HEK293 (cell line): ENCODE data around the gene OR13C8.
"Not testable (repeated sequence)": the region's sequence is repeated elsewhere in the genome, so short reads cannot be mapped to it uniquely, and the experiment has no call there.

Source experiments
- BCL11A ChIP-seq: fragments of 450-650 bp; formaldehyde crosslinking; IDR thresholded peaks from 2 replicates; pipeline ENCODE4 v1.5.1; 2016; ENCODE audit warnings: low read depth, missing biosample characterization, missing genetic modification characterization
- KLF10 ChIP-seq: fragments of 450-650 bp; IDR thresholded peaks from 2 replicates; pipeline ENCODE4 v1.5.1; 2018; ENCODE audit warnings: missing biosample characterization, mild to moderate bottlenecking, missing genetic modification characterization
- SP3 ChIP-seq: fragments of 450-650 bp; formaldehyde crosslinking; IDR thresholded peaks from 2 replicates; pipeline ENCODE4 v1.5.1; 2016; ENCODE audit warnings: missing biosample characterization, missing genetic modification characterization
- ZBTB7A ChIP-seq: fragments of 450-650 bp; formaldehyde crosslinking; IDR thresholded peaks from 2 replicates; pipeline ENCODE4 v1.5.1; 2016; ENCODE audit warnings: low read depth, missing biosample characterization, missing genetic modification characterization
- ZNF146 ChIP-seq: fragments of 450-650 bp; formaldehyde crosslinking; IDR thresholded peaks from 2 replicates; pipeline ENCODE4 v1.5.1; 2016; ENCODE audit warnings: missing biosample characterization, missing genetic modification characterization
- ZNF549 ChIP-seq: fragments of 450-650 bp; IDR thresholded peaks from 2 replicates; pipeline ENCODE4 v1.5.1; 2018; ENCODE audit warnings: missing biosample characterization, missing genetic modification characterization, mild to moderate bottlenecking, inconsistent platforms, moderate library complexity
- ZNF561 ChIP-seq: fragments of 450-650 bp; IDR thresholded peaks from 2 replicates; pipeline ENCODE4 v1.5.1; 2018; ENCODE audit warnings: missing biosample characterization, missing genetic modification characterization, borderline replicate concordance
- ZNF624 ChIP-seq: fragments of 450-650 bp; formaldehyde crosslinking; IDR thresholded peaks from 2 replicates; pipeline ENCODE4 v1.5.1; 2017; ENCODE audit warnings: missing biosample characterization, missing genetic modification characterization
- ZNF777 ChIP-seq: fragments of 450-650 bp; formaldehyde crosslinking; IDR thresholded peaks from 2 replicates; pipeline ENCODE4 v1.5.1; 2017; ENCODE audit warnings: missing biosample characterization, missing genetic modification characterization, borderline replicate concordance
- ZNF785 ChIP-seq: fragments of 450-650 bp; formaldehyde crosslinking; IDR thresholded peaks from 2 replicates; pipeline ENCODE4 v1.5.1; 2016; ENCODE audit warnings: missing biosample characterization, missing genetic modification characterization
- TF ChIP-seq, protein P1 (sequence below): fragments of 450-650 bp; formaldehyde crosslinking; IDR thresholded peaks from 2 replicates; pipeline ENCODE4 v1.5.1; 2016; ENCODE audit warnings: missing biosample characterization, missing genetic modification characterization
- TF ChIP-seq, protein P2 (sequence below): fragments of 450-650 bp; formaldehyde crosslinking; IDR thresholded peaks from 2 replicates; pipeline ENCODE4 v1.5.1; 2016; ENCODE audit warnings: missing biosample characterization, missing genetic modification characterization
- TF ChIP-seq, protein P3 (sequence below): fragments of 450-650 bp; formaldehyde crosslinking; IDR thresholded peaks from 2 replicates; pipeline ENCODE4 v1.5.1; 2016; ENCODE audit warnings: missing biosample characterization, missing genetic modification characterization, low read depth
- TF ChIP-seq, protein P4 (sequence below): fragments of 450-650 bp; formaldehyde crosslinking; IDR thresholded peaks from 2 replicates; pipeline ENCODE4 v1.5.1; 2016; ENCODE audit warnings: missing biosample characterization, missing genetic modification characterization, low read depth

DNA sequence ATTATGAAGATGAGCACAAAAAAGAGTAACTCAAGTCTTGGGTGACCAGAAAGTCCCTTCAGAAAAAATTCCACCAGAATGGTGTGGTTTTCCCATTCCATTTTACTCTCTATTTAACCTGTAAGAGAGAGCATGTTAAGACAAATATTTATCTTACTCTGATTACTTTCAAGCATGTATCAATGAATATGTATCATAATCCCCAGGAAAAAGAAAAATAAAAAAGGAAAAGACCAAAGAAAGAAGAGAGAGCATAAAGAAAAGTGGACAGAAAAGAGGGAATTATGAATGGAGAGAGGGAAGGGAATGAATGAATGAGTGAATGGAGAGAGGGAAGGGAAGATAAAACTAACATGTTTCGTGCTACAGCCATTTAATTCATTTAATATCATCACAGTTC lies 36.6 kb downstream of the OR13C8 start, which contains the start of gene OR13C2:
- not testable (repeated sequence) for TF ChIP-seq ZNF777 (tag by site-specific recombination); SP3 (tag by site-specific recombination); ZNF146 (tag by site-specific recombination); BCL11A (tag by site-specific recombination); KLF10 (tag by site-specific recombination); ZBTB7A (tag by site-specific recombination); ZNF785 (tag by site-specific recombination); ZNF624; ZNF549 (tag by site-specific recombination); ZNF561
- TF ChIP-seq, protein P1, sequence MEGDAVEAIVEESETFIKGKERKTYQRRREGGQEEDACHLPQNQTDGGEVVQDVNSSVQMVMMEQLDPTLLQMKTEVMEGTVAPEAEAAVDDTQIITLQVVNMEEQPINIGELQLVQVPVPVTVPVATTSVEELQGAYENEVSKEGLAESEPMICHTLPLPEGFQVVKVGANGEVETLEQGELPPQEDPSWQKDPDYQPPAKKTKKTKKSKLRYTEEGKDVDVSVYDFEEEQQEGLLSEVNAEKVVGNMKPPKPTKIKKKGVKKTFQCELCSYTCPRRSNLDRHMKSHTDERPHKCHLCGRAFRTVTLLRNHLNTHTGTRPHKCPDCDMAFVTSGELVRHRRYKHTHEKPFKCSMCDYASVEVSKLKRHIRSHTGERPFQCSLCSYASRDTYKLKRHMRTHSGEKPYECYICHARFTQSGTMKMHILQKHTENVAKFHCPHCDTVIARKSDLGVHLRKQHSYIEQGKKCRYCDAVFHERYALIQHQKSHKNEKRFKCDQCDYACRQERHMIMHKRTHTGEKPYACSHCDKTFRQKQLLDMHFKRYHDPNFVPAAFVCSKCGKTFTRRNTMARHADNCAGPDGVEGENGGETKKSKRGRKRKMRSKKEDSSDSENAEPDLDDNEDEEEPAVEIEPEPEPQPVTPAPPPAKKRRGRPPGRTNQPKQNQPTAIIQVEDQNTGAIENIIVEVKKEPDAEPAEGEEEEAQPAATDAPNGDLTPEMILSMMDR (tag by site-specific recombination) = not testable (repeated sequence)
- TF ChIP-seq, protein P2, sequence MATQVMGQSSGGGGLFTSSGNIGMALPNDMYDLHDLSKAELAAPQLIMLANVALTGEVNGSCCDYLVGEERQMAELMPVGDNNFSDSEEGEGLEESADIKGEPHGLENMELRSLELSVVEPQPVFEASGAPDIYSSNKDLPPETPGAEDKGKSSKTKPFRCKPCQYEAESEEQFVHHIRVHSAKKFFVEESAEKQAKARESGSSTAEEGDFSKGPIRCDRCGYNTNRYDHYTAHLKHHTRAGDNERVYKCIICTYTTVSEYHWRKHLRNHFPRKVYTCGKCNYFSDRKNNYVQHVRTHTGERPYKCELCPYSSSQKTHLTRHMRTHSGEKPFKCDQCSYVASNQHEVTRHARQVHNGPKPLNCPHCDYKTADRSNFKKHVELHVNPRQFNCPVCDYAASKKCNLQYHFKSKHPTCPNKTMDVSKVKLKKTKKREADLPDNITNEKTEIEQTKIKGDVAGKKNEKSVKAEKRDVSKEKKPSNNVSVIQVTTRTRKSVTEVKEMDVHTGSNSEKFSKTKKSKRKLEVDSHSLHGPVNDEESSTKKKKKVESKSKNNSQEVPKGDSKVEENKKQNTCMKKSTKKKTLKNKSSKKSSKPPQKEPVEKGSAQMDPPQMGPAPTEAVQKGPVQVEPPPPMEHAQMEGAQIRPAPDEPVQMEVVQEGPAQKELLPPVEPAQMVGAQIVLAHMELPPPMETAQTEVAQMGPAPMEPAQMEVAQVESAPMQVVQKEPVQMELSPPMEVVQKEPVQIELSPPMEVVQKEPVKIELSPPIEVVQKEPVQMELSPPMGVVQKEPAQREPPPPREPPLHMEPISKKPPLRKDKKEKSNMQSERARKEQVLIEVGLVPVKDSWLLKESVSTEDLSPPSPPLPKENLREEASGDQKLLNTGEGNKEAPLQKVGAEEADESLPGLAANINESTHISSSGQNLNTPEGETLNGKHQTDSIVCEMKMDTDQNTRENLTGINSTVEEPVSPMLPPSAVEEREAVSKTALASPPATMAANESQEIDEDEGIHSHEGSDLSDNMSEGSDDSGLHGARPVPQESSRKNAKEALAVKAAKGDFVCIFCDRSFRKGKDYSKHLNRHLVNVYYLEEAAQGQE = not testable (repeated sequence)
- TF ChIP-seq, protein P3, sequence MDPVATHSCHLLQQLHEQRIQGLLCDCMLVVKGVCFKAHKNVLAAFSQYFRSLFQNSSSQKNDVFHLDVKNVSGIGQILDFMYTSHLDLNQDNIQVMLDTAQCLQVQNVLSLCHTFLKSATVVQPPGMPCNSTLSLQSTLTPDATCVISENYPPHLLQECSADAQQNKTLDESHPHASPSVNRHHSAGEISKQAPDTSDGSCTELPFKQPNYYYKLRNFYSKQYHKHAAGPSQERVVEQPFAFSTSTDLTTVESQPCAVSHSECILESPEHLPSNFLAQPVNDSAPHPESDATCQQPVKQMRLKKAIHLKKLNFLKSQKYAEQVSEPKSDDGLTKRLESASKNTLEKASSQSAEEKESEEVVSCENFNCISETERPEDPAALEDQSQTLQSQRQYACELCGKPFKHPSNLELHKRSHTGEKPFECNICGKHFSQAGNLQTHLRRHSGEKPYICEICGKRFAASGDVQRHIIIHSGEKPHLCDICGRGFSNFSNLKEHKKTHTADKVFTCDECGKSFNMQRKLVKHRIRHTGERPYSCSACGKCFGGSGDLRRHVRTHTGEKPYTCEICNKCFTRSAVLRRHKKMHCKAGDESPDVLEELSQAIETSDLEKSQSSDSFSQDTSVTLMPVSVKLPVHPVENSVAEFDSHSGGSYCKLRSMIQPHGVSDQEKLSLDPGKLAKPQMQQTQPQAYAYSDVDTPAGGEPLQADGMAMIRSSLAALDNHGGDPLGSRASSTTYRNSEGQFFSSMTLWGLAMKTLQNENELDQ (tag by site-specific recombination) = not testable (repeated sequence)
- TF ChIP-seq, protein P4, sequence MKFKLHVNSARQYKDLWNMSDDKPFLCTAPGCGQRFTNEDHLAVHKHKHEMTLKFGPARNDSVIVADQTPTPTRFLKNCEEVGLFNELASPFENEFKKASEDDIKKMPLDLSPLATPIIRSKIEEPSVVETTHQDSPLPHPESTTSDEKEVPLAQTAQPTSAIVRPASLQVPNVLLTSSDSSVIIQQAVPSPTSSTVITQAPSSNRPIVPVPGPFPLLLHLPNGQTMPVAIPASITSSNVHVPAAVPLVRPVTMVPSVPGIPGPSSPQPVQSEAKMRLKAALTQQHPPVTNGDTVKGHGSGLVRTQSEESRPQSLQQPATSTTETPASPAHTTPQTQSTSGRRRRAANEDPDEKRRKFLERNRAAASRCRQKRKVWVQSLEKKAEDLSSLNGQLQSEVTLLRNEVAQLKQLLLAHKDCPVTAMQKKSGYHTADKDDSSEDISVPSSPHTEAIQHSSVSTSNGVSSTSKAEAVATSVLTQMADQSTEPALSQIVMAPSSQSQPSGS (tag by site-specific recombination) = not testable (repeated sequence)
